K562 (cell line): ENCODE data around the gene HEY2. TPM values are rescaled to one million over a fixed set of nuclear protein-coding genes. Genes with fewer than 3 reads are reported as not detected.

Source experiments
- GMEB1 ChIP-seq: fragments of 250-450 bp; sonication (Bioruptor Pico); IDR thresholded peaks from 2 replicates; pipeline ENCODE4 v1.4.0; 2020; ENCODE audit warnings: mild to moderate bottlenecking
- RERE ChIP-seq: sonication (generic); formaldehyde crosslinking; IDR thresholded peaks from 2 replicates; pipeline ENCODE4 v1.8.0; 2023; ENCODE audit warnings: missing genetic modification reagents, mild to moderate bottlenecking, borderline replicate concordance
- polyA plus RNA-seq, 8 experiments: library from polyadenylated mRNA; depleted of rRNA in 4 of 8; stranded (reverse) in 5 of 8; unstranded in 3 of 8; fragments of >200 nt; fragmentation: Nextera tagmentation in 2 of 8; fragmentation: Illumina TruSeq in 1 of 8; extraction: Ambion mirVana in 2 of 8; extraction: Trizol in 1 of 8; gene quantifications; 2 replicates each; pipeline versions ENCODE4 v1.2.1 to v1.2.3, GENCODE V29; 2011 to 2014; ENCODE audit warnings: inconsistent platforms in 1 of 8, missing spikeins in 1 of 8
- total RNA-seq, 7 experiments: library from RNA; depleted of rRNA in 6 of 7; stranded (reverse); fragments of >200 nt in 6 of 7; fragmentation: Illumina TruSeq in 2 of 7; extraction: Trizol in 2 of 7; gene quantifications; 2 replicates each; pipeline versions ENCODE4 v1.2.1 to v1.2.3, GENCODE V29; 2011 to 2021; ENCODE audit warnings: low replicate concordance in 1 of 7
- TF ChIP-seq, protein P1 (sequence below): fragments of 250-450 bp; sonication (Bioruptor Pico); IDR thresholded peaks from 2 replicates; pipeline ENCODE4 v1.8.0; 2021; ENCODE audit warnings: moderate library complexity, mild to moderate bottlenecking, inconsistent platforms

Gene HEY2
- total and polyA plus RNA-seq, 9 of the 15 experiments (the other 6 are each of a cell fraction or from before 2014, with no cell fraction given), result 0.03 to 0.07 (median 0.06) TPM; not detected in 5

DNA sequence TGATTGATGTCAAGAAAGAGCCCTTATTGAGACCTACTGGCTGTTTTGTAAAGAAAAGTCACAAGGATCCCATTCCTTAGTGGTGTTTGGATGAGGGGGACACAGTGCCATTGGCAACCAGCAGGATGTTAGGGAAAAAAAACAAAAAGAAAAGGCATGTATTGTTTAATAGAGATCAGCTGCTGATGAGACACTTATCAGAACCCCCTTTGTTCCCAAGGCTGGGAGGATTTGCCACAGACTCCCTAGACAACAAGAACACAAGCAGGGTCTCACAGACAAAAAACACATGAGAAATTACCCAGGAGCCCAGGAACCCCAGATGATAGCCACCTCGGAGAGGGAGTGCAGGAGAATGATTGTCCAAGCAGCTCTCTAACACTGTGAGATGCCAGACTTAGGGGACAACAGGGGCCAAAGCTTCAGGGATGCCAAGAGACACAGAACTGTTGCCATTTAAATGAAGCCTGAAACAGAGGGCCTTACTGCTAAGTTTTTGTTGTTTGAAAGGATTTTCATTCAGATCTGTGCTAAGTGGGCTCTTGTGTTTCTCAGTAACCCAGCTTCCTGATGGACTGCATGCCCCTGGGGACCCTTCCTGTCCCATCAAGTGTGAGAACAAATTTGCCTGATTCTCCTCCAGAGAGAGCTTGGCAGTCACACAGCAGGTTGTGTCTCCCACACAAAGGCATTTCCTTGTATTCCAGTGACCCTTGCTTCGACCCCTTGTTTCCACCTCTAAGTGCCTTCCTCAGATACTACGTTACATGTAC, 48.7 kb upstream of the HEY2 start (continued):
- TF ChIP-seq RERE, result no peak
- TF ChIP-seq, protein P1, sequence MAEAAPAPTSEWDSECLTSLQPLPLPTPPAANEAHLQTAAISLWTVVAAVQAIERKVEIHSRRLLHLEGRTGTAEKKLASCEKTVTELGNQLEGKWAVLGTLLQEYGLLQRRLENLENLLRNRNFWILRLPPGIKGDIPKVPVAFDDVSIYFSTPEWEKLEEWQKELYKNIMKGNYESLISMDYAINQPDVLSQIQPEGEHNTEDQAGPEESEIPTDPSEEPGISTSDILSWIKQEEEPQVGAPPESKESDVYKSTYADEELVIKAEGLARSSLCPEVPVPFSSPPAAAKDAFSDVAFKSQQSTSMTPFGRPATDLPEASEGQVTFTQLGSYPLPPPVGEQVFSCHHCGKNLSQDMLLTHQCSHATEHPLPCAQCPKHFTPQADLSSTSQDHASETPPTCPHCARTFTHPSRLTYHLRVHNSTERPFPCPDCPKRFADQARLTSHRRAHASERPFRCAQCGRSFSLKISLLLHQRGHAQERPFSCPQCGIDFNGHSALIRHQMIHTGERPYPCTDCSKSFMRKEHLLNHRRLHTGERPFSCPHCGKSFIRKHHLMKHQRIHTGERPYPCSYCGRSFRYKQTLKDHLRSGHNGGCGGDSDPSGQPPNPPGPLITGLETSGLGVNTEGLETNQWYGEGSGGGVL (CRISPR knock-in tag), result no peak
- no peak for TF ChIP-seq GMEB1
